Nephron (organoid): ENCODE results near the gene GPR21.

Source experiments
- H3K27ac Mint-ChIP-seq, 3 experiments: 2 replicates each; pipeline ENCODE4 v1.8.0; 2020; ENCODE audit warnings: mixed read lengths in 3 of 3, mild to moderate bottlenecking in 2 of 3, moderate library complexity in 1 of 3
- H3K27me3 Mint-ChIP-seq: 2 replicates; pipeline ENCODE4 v1.8.0; 2021; ENCODE audit warnings: low read depth, mild to moderate bottlenecking, moderate library complexity, mixed read lengths
- H3K36me3 Mint-ChIP-seq: 2 replicates; pipeline ENCODE4 v1.8.0; 2020; ENCODE audit warnings: low read depth, mixed read lengths
- H3K4me1 Mint-ChIP-seq: 2 replicates; pipeline ENCODE4 v1.8.0; 2020; ENCODE audit warnings: mixed read lengths
- H3K4me3 Mint-ChIP-seq, 3 experiments: 2 replicates each; pipeline ENCODE4 v1.8.0; 2020; ENCODE audit warnings: mild to moderate bottlenecking in 3 of 3, mixed read lengths in 3 of 3, moderate library complexity in 2 of 3
- H3K9me3 Mint-ChIP-seq: 2 replicates; pipeline ENCODE4 v1.8.0; 2020; ENCODE audit warnings: mixed read lengths
- TF ChIP-seq, protein P1 (sequence below), 3 experiments: fragments of 200-600 bp; sonication (generic); IDR thresholded peaks; one replicate each; pipeline ENCODE4 v1.5.0; 2021; ENCODE audit warnings: antibody characterized with exemption in 3 of 3; ENCODE audit not compliant: unreplicated experiment in 3 of 3

The GPR21 gene

DNA sequence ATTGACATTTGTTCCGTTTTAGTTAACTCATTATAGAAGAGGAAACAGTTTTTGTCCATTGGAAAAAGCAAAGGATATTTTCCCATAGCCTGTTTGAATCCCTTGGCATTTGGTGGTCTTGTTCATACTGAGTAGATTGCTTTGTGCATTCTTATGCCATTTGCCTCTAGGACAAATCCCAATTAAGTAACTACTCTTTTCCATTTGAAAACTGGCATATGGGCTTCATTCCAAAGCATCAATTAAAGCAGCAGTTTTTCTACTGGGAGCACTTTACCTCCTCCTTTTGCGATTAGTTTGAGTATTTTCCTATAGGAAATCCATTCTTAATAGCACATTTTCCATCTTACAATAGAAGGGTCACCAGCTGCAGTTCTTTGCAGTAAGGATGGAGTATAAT is 31.2 kb downstream of the GPR21 start:
- TF ChIP-seq, protein P1, sequence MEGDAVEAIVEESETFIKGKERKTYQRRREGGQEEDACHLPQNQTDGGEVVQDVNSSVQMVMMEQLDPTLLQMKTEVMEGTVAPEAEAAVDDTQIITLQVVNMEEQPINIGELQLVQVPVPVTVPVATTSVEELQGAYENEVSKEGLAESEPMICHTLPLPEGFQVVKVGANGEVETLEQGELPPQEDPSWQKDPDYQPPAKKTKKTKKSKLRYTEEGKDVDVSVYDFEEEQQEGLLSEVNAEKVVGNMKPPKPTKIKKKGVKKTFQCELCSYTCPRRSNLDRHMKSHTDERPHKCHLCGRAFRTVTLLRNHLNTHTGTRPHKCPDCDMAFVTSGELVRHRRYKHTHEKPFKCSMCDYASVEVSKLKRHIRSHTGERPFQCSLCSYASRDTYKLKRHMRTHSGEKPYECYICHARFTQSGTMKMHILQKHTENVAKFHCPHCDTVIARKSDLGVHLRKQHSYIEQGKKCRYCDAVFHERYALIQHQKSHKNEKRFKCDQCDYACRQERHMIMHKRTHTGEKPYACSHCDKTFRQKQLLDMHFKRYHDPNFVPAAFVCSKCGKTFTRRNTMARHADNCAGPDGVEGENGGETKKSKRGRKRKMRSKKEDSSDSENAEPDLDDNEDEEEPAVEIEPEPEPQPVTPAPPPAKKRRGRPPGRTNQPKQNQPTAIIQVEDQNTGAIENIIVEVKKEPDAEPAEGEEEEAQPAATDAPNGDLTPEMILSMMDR (IDR thresholded peaks at IDR 0.05; ENCODE audit: unreplicated experiment in 3 of 3) = no peak
- peaks cover 20% of the 10 kb centered on the region for H3K4me1 Mint-ChIP-seq
- H3K9me3 Mint-ChIP-seq = no peaks in the 10 kb centered on the region
- no peak overlapping the region for H3K27ac Mint-ChIP-seq
- no peak overlapping the region for H3K4me3 Mint-ChIP-seq
- peaks cover 48% of the 10 kb centered on the region for H3K36me3 Mint-ChIP-seq
- no peaks in the 10 kb centered on the region for H3K27me3 Mint-ChIP-seq

DNA sequence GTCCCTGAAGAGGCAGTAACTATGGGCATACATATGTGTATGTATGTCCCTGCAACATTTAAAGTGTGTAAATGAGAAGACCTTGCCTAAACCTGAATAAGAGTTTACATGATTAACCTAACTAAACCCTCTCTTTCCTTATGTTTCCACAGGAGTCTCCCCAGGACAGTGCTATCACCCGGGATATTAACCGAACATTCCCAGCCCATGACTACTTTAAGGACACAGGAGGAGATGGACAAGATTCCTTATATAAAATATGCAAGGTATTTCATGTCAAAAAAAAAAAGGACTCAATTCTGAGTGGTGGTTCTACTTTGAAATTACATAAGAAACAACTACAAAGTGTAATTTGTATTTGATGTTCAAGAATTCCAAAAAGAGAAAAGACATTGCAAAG is 31.7 kb downstream of the GPR21 start:
- Mint-ChIP-seq H3K9me3 (no peaks in the 10 kb centered on the region), H3K4me3 (no peak overlapping the region), H3K36me3 (peaks cover 47% of the 10 kb centered on the region), H3K4me1 (peaks cover 20% of the 10 kb centered on the region), H3K27me3 (no peaks in the 10 kb centered on the region), H3K27ac (no peak overlapping the region)
- TF ChIP-seq, protein P1 (IDR thresholded peaks at IDR 0.05; ENCODE audit: unreplicated experiment in 3 of 3) = no peak

DNA sequence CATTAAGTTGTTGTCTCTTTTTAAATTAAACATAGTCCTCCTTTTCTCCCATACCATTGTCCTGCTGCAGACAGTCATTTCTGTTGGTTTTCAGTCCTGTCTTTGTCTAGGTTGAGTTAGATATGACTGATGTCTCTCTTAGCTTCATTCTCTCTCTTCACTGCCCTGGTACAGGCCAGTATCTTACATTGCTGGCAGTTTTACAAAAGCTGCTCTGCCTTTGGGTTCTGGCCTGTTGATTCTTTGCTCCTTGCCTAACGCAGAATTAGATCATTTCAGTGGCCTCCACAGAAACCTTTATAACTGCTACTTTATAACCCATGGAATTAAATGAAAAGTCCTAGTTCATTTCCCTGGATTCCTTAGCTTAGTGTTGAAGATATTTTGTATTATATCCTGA is 33.7 kb downstream of the GPR21 start:
- H3K4me1 Mint-ChIP-seq = peaks cover 20% of the 10 kb centered on the region
- H3K9me3 Mint-ChIP-seq = no peaks in the 10 kb centered on the region
- H3K27me3 Mint-ChIP-seq = no peaks in the 10 kb centered on the region
- H3K36me3 Mint-ChIP-seq = peaks cover 52% of the 10 kb centered on the region
- TF ChIP-seq, protein P1 (IDR thresholded peaks at IDR 0.05; ENCODE audit: unreplicated experiment in 3 of 3) = no peak
- no peak overlapping the region for H3K4me3 Mint-ChIP-seq
- no peak overlapping the region for H3K27ac Mint-ChIP-seq

DNA sequence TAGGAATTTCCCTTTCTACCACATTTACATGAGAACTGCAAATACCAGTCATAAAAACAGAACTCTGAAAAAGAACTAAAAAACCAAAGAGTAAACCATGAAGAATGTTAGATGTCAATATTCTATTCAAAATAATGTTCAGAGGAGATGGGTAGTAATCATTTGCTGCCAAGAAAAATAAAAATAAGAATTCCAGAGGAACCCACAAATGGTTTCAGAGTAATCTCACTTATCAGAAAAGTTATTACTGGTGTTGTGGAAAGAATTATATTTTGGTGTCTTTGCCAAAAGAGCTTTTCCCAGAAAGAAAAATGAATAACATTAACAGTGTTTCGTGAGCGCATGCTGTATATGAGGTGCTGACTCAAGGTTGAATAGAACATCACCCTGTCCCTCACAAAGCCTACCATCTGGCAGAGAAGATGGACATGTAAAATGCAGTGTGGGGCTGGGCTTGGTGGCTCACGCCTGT is 35.6 kb downstream of the GPR21 start:
- no peak overlapping the region for H3K4me3 Mint-ChIP-seq
- TF ChIP-seq, protein P1 (IDR thresholded peaks at IDR 0.05; ENCODE audit: unreplicated experiment in 3 of 3) = no peak
- H3K27ac Mint-ChIP-seq = peak overlapping the region in 2 of 3 experiments; percentile 24 to 54
- H3K27me3 Mint-ChIP-seq = no peaks in the 10 kb centered on the region
- no peaks in the 10 kb centered on the region for H3K9me3 Mint-ChIP-seq
- H3K36me3 Mint-ChIP-seq = peaks cover 54% of the 10 kb centered on the region
- peaks cover 28% of the 10 kb centered on the region for H3K4me1 Mint-ChIP-seq

DNA sequence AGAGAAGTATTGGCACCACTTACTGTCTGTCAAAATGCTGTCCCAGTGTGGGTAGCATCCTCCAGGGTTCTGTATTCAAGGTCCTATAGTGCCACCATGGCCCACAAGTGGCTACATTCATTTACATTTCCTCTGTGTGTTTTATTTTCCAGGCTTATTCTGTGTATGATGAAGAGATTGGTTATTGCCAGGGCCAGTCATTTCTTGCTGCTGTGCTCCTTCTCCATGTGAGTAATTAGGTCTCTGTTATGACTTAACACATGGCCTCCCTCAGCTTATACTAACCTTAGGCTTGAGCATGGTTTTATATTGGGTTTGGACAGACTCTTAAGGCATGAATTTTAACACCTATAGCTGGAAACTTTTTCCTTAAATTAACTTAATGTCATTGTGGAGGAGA is 36.7 kb downstream of the GPR21 start:
- H3K27ac Mint-ChIP-seq = no peak overlapping the region
- no peaks in the 10 kb centered on the region for H3K9me3 Mint-ChIP-seq
- H3K36me3 Mint-ChIP-seq = peaks cover 54% of the 10 kb centered on the region
- TF ChIP-seq, protein P1 (IDR thresholded peaks at IDR 0.05; ENCODE audit: unreplicated experiment in 3 of 3) = no peak
- H3K4me3 Mint-ChIP-seq = no peak overlapping the region
- no peaks in the 10 kb centered on the region for H3K27me3 Mint-ChIP-seq
- peaks cover 34% of the 10 kb centered on the region for H3K4me1 Mint-ChIP-seq

DNA sequence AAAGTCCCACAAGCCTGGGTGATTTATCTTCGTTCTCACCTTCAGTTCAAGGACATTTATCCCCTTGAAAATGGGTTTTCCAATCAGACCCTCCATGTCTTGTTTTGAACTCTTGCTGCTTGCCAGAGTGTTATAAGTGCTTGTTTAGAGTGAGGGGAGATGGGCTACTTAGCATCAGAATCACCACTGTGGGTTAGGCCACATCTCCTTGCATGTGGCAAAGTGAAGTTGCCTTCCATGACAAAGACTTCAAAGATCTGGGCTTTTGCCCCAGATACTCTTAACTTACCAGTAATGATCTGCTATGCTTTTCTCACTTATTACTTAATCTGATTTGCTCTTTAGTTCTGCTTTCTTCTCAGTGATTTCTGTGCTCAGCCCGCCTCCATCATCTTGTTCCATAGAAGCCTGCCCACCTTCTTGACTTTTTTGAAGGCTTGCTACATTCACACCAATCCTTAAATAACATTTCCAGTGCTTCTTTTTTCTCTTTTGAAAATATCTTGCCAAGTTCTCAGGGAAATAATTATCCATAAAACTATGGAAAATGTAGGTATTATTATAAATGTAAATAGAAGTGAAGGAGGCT is 39.0 kb downstream of the GPR21 start:
- no peak overlapping the region for H3K4me3 Mint-ChIP-seq
- TF ChIP-seq, protein P1 (IDR thresholded peaks at IDR 0.05; ENCODE audit: unreplicated experiment in 3 of 3) = no peak
- peaks cover 34% of the 10 kb centered on the region for H3K4me1 Mint-ChIP-seq
- H3K36me3 Mint-ChIP-seq = peaks cover 39% of the 10 kb centered on the region
- peak overlapping the region in 1 of 3 experiments; percentile 4 for H3K27ac Mint-ChIP-seq
- H3K27me3 Mint-ChIP-seq = no peaks in the 10 kb centered on the region
- no peaks in the 10 kb centered on the region for H3K9me3 Mint-ChIP-seq
